ENCODE measurements around the gene AP1G1.

DNA sequence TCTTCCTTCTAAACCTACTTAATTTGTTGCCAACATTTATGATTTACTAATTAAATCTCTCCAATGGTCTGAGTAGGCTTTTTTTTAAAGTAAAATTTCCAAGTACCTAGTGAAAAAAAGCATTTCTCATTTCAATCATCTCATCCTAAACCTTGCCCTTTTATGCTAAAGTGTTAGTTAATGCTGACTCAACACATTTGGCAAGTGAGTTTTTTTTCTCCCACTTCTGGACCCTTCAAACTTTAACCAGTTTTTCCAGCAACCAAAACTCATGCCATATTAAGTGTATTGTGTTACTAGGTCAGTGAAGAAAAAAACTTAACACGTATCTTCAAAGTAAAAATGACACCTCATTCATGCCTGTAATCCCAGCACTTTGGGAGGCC, 5.3 kb downstream of the AP1G1 start:
- TF ChIP-seq EZH2 (IDR thresholded peaks at IDR 0.05; ENCODE audit: borderline replicate concordance, control insufficient read depth, low read depth, low read length) = no peak
- no peak for TF ChIP-seq GABPA (IDR thresholded peaks at IDR 0.05; ENCODE audit: low read depth)
- no peak for TF ChIP-seq CTCF (IDR thresholded peaks at IDR 0.05 in 2 of 3, conservative IDR thresholded peaks at IDR 0.05 in 1 of 3; ENCODE audit: control insufficient read depth in 2 of 3, extremely low read depth in 1 of 3, insufficient read depth in 1 of 3, low read depth in 3 of 3, low read length in 3 of 3)
- TF ChIP-seq POLR2AphosphoS5 (IDR thresholded peaks at IDR 0.05; ENCODE audit: low read length) = no peak
- no peak for TF ChIP-seq SMAD1 (IDR thresholded peaks at IDR 0.05; ENCODE audit: low read depth, partially characterized antibody)
- TF ChIP-seq PKNOX1 (IDR thresholded peaks at IDR 0.05) = no peak
- no peak for TF ChIP-seq CHD4 (IDR thresholded peaks at IDR 0.05)
- TF ChIP-seq EP300 (IDR thresholded peaks at IDR 0.05; ENCODE audit: borderline replicate concordance in 1 of 2, control insufficient read depth in 1 of 2, low read depth in 2 of 2, low read length in 2 of 2) = no peak
- TF ChIP-seq STAT1 (conservative IDR thresholded peaks at IDR 0.05) = no peak
- no peak for TF ChIP-seq POLR2A (IDR thresholded peaks at IDR 0.05; ENCODE audit: low read depth, low read length)
- TF ChIP-seq MXI1 (IDR thresholded peaks at IDR 0.05; ENCODE audit: low read depth, low read length) = no peak
- no peak for TF ChIP-seq PAX8 (IDR thresholded peaks at IDR 0.05)
- no peak for TF ChIP-seq RFX5 (IDR thresholded peaks at IDR 0.05; ENCODE audit: low read depth, low read length)
- TF ChIP-seq RUNX3 (IDR thresholded peaks at IDR 0.05; ENCODE audit: low read length) = no peak
